ENCODE data around the gene ADGRL1. TPM values are rescaled to one million over a fixed set of nuclear protein-coding genes. Genes with fewer than 3 reads are reported as not detected.
"Not testable (repeated sequence)": the region's sequence is repeated elsewhere in the genome, so short reads cannot be mapped to it uniquely, and the experiment has no call there.

Gene ADGRL1
- total RNA-seq, 4 donors from 2014 or later, result 0.76 to 3.5 (median 1.2) TPM

- H3K4me1 ChIP-seq; H3K9me3 ChIP-seq; ATAC-seq; H3K4me3 ChIP-seq; in situ Hi-C loops (cut with MboI; ENCODE audit: low sequenced_read_pairs in 4 of 4); H3K36me3 ChIP-seq; DNase-seq; H3K27ac ChIP-seq: not testable (repeated sequence)
- TF ChIP-seq CTCF (IDR thresholded peaks at IDR 0.05 in 4 of 5, conservative IDR thresholded peaks at IDR 0.05 in 1 of 5), result peak in 2 of 5 experiments; percentile 23 to 36
- intact Hi-C loops (cut with DNase I; ENCODE audit: low total_unique reads), result loop anchor here (5.0 kb wide), 1 partner anchor 147 kb away; no protein-coding TSS in a partner anchor
- peaks cover 2 to 13% (median 7%) of the 10 kb centered on the region in 3 donors for H3K27me3 ChIP-seq
Measured at GRCh38 chr19:14200147-14200841, 5.7 kb downstream of the ADGRL1 start.

- Histone ChIP-seq H3K9me3 (no peaks in the 10 kb centered on the region), H3K4me3 (no peak overlapping the region), H3K27me3 (no peaks in the 10 kb centered on the region), H3K36me3 (no peaks in the 10 kb centered on the region), H3K4me1 (no peaks in the 10 kb centered on the region), H3K27ac (no peak overlapping the region)
- intact Hi-C loops (cut with DNase I; ENCODE audit: low total_unique reads) (loop anchor here (5.0 kb wide), 1 partner anchor 51 kb away; no protein-coding TSS in a partner anchor), in situ Hi-C loops (cut with MboI; ENCODE audit: low sequenced_read_pairs in 4 of 4) (loop anchor here in 1 of 4 donors (10.0 kb wide), 1 partner anchor 146 kb away; no protein-coding TSS in a partner anchor)
- TF ChIP-seq CTCF (IDR thresholded peaks at IDR 0.05 in 4 of 5, conservative IDR thresholded peaks at IDR 0.05 in 1 of 5) (no peak), POLR2A (IDR thresholded peaks at IDR 0.05) (no peak)
- DNase-seq (no peak), ATAC-seq (no peak)
Measured at GRCh38 chr19:14198384-14199376, 7.3 kb downstream of the ADGRL1 start.

GRCh38 chr19:14197882-14198281 is 8.1 kb downstream of the ADGRL1 start:
- H3K27ac ChIP-seq, result no peak overlapping the region
- no peaks in the 10 kb centered on the region for H3K36me3 ChIP-seq
- in situ Hi-C loops (cut with MboI; ENCODE audit: low sequenced_read_pairs in 4 of 4) (loop anchor here in 1 of 4 donors (10.0 kb wide), 1 partner anchor 147 kb away; no protein-coding TSS in a partner anchor), intact Hi-C loops (cut with DNase I; ENCODE audit: low total_unique reads) (loop anchor here (5.0 kb wide), 1 partner anchor 51 kb away; no protein-coding TSS in a partner anchor)
- no peaks in the 10 kb centered on the region for H3K27me3 ChIP-seq
- ATAC-seq (no peak), DNase-seq (no peak)
- TF ChIP-seq CTCF (IDR thresholded peaks at IDR 0.05 in 4 of 5, conservative IDR thresholded peaks at IDR 0.05 in 1 of 5) (no peak), POLR2A (IDR thresholded peaks at IDR 0.05) (no peak)
- no peak overlapping the region for H3K4me3 ChIP-seq
- no peaks in the 10 kb centered on the region for H3K9me3 ChIP-seq
- H3K4me1 ChIP-seq, result no peaks in the 10 kb centered on the region

- in situ Hi-C loops (cut with MboI; ENCODE audit: low sequenced_read_pairs in 4 of 4) (loop anchor here in 1 of 4 donors (10.0 kb wide), 1 partner anchor 148 kb away; no protein-coding TSS in a partner anchor), intact Hi-C loops (cut with DNase I; ENCODE audit: low total_unique reads) (loop anchor here (5.0 kb wide), 1 partner anchor 50 kb away; no protein-coding TSS in a partner anchor)
- not testable (repeated sequence) for H3K27me3 ChIP-seq, H3K36me3 ChIP-seq, H3K4me3 ChIP-seq, ATAC-seq, H3K27ac ChIP-seq, H3K9me3 ChIP-seq, H3K4me1 ChIP-seq, DNase-seq
Measured at GRCh38 chr19:14197288-14197687, 8.7 kb downstream of the ADGRL1 start.
